Cardiac fibroblast (primary cell): ENCODE results near the gene ARHGAP42.

Experiments used
- DNase-seq, 2 donors: peaks; one replicate each; pipeline versions ENCODE4 v3.0.0 to v3.0.0-alpha.2; 2010; ENCODE audit warnings: low read depth in 2 of 2
- H3K4me3 ChIP-seq, 2 donors: replicated peaks in 1 of 2; 1 replicate in 1 of 2; 2 replicates in 1 of 2; pipeline ENCODE4 v1.5.1; 2011; ENCODE audit warnings: low read depth in 2 of 2, low read length in 2 of 2, mild to moderate bottlenecking in 2 of 2, moderate library complexity in 1 of 2
- CTCF ChIP-seq: IDR thresholded peaks from one replicate; pipeline ENCODE4 v1.5.1; 2011; ENCODE audit warnings: low read depth, mild to moderate bottlenecking, low read length, inconsistent platforms

Gene ARHGAP42

GRCh38 chr11:100680070-100680469, 7.0 kb upstream of the ARHGAP42 start:
- no peak for TF ChIP-seq CTCF
- H3K4me3 ChIP-seq: no peak overlapping the region
- no peak for DNase-seq

GRCh38 chr11:100681064-100681502, 6.0 kb upstream of the ARHGAP42 start:
- no peak for TF ChIP-seq CTCF
- DNase-seq: peak; percentile 21 to 67
- no peak overlapping the region for H3K4me3 ChIP-seq

- H3K4me3 ChIP-seq: no peak overlapping the region
- peak; percentile 44 for TF ChIP-seq CTCF
- DNase-seq: peak; percentile 66 to 70
Observed at GRCh38 chr11:100682247-100682969, 4.7 kb upstream of the ARHGAP42 start.

- no peak overlapping the region for H3K4me3 ChIP-seq
- TF ChIP-seq CTCF: no peak
- no peak for DNase-seq
Observed at GRCh38 chr11:100683126-100683525, 4.0 kb upstream of the ARHGAP42 start.

- no peak for DNase-seq
- no peak for TF ChIP-seq CTCF
- H3K4me3 ChIP-seq: no peak overlapping the region
Observed at GRCh38 chr11:100684101-100685065, 2.7 kb upstream of the ARHGAP42 start.

- H3K4me3 ChIP-seq: peak overlapping the region; percentile 75 to 76
- TF ChIP-seq CTCF: no peak
- no peak for DNase-seq
Observed at GRCh38 chr11:100686476-100687053, 523 bp upstream of the ARHGAP42 start.
